Osteocyte (in vitro differentiated cells): Measurements from ENCODE around the gene GALNT17. TPM values are rescaled to one million over a fixed set of nuclear protein-coding genes. Genes with fewer than 3 reads are reported as not detected.

ENCODE experiments used
- DNase-seq: peaks from one replicate; pipeline ENCODE4 v3.0.0; 2021; ENCODE audit warnings: mixed read lengths; ENCODE audit not compliant: unreplicated experiment; ENCODE audit errors: extremely low spot score
- H3K27ac Mint-ChIP-seq: one replicate; pipeline ENCODE4 v1.8.0; 2021; ENCODE audit warnings: mild to moderate bottlenecking, mixed read lengths; ENCODE audit not compliant: unreplicated experiment
- H3K27me3 Mint-ChIP-seq: one replicate; pipeline ENCODE4 v1.8.0; 2021; ENCODE audit warnings: mixed read lengths; ENCODE audit not compliant: unreplicated experiment
- H3K36me3 Mint-ChIP-seq: one replicate; pipeline ENCODE4 v1.8.0; 2021; ENCODE audit warnings: mixed read lengths; ENCODE audit not compliant: unreplicated experiment
- H3K4me1 Mint-ChIP-seq: one replicate; pipeline ENCODE4 v1.8.0; 2021; ENCODE audit warnings: mixed read lengths; ENCODE audit not compliant: unreplicated experiment
- H3K4me3 Mint-ChIP-seq: one replicate; pipeline ENCODE4 v1.8.0; 2021; ENCODE audit warnings: mild to moderate bottlenecking, moderate library complexity, mixed read lengths; ENCODE audit not compliant: unreplicated experiment
- H3K9me3 Mint-ChIP-seq: one replicate; pipeline ENCODE4 v1.8.0; 2021; ENCODE audit warnings: mixed read lengths; ENCODE audit not compliant: unreplicated experiment
- total RNA-seq: library from RNA; stranded (reverse); gene quantifications from 2 replicates; pipeline ENCODE4 v1.2.1, GENCODE V29; 2021
- TF ChIP-seq, protein P1 (sequence below): fragments of 200-600 bp; sonication (generic); IDR thresholded peaks from 2 replicates; pipeline ENCODE4 v1.5.0; 2021; ENCODE audit warnings: antibody characterized with exemption, mild to moderate bottlenecking, moderate library complexity

The GALNT17 gene
- total RNA-seq, 1 donor from 2014 or later: 1.4 TPM

DNA sequence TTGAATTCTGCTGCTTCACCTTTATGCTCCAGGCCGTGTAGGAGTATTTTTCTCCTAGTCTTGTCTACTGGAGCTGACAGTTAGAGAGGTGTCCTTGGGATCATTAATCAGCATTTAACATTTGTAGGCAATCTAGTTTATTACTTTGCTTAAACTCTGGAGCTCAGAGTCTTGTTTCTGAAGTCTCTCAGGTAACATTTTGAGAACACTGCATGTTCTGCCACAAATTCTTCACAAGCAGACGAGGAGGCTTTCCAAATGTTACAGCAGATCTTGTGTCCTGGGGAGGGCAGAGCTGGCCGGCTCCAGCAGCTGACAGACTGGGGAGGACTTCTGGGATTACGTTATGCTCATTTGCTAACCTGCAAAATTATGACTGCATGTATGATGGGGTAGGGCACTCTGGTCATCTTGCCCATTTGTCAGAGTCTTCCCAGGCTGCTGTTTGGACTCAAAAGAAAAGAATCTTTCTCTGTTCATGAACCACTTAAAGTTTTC, 50.5 kb downstream of the GALNT17 start:
- Mint-ChIP-seq H3K27me3 (no peaks in the 10 kb centered on the region), H3K27ac (no peak overlapping the region), H3K4me3 (no peak overlapping the region), H3K9me3 (peaks cover 25% of the 10 kb centered on the region), H3K4me1 (no peaks in the 10 kb centered on the region), H3K36me3 (no peaks in the 10 kb centered on the region)
- TF ChIP-seq, protein P1, sequence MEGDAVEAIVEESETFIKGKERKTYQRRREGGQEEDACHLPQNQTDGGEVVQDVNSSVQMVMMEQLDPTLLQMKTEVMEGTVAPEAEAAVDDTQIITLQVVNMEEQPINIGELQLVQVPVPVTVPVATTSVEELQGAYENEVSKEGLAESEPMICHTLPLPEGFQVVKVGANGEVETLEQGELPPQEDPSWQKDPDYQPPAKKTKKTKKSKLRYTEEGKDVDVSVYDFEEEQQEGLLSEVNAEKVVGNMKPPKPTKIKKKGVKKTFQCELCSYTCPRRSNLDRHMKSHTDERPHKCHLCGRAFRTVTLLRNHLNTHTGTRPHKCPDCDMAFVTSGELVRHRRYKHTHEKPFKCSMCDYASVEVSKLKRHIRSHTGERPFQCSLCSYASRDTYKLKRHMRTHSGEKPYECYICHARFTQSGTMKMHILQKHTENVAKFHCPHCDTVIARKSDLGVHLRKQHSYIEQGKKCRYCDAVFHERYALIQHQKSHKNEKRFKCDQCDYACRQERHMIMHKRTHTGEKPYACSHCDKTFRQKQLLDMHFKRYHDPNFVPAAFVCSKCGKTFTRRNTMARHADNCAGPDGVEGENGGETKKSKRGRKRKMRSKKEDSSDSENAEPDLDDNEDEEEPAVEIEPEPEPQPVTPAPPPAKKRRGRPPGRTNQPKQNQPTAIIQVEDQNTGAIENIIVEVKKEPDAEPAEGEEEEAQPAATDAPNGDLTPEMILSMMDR: no peak
- DNase-seq: no peak

DNA sequence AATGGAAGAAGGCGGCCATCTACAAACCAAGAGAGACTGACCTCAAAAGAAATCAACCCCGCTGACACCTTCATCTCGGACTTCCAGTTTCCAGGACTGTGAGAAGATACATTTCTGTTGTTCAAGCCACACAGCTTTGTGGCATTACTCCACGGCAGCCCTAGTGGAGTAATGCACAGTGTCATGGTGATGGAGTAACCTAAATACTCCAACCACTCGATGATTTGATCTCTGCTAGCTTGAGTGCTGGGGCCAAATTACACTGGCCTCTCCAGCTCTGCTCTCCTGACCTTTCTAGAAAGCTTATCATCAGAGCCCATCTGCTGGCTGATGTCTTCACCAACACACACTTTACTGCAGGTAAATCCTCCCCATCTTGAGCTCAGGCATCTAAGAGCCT, 52.2 kb downstream of the GALNT17 start:
- Mint-ChIP-seq H3K27ac (no peak overlapping the region), H3K4me1 (no peaks in the 10 kb centered on the region), H3K4me3 (no peak overlapping the region), H3K36me3 (no peaks in the 10 kb centered on the region), H3K27me3 (no peaks in the 10 kb centered on the region), H3K9me3 (peaks cover 24% of the 10 kb centered on the region)
- peak; percentile 44 for DNase-seq
- TF ChIP-seq, protein P1: no peak

DNA sequence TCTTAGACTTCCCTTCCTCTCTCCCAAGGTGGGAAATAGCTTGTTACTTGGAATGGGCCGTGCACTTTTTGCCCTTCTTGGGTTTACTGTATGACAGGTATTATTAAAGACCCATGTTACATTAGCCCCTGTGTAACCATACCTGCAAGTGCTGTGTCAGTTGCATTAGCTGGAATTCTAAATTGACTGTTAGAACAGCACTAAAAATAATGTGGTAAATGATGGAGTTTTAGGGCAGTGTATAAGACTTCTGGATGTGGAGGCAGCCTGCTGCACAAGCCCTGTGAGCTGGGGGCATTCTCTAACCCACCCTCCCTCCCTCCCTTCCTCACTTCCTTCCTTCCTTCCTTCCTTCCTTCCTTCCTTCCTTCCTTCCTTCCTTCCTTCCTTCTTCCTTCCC, 52.7 kb downstream of the GALNT17 start:
- Mint-ChIP-seq H3K27ac (no peak overlapping the region), H3K9me3 (peaks cover 24% of the 10 kb centered on the region), H3K36me3 (no peaks in the 10 kb centered on the region), H3K27me3 (no peaks in the 10 kb centered on the region), H3K4me1 (no peaks in the 10 kb centered on the region), H3K4me3 (no peak overlapping the region)
- TF ChIP-seq, protein P1: no peak
- no peak for DNase-seq

GRCh38 chr7:71186535-71187057, 54.7 kb downstream of the GALNT17 start:
- peaks cover 31% of the 10 kb centered on the region for H3K9me3 Mint-ChIP-seq
- H3K36me3 Mint-ChIP-seq: no peaks in the 10 kb centered on the region
- TF ChIP-seq, protein P1: no peak
- H3K4me1 Mint-ChIP-seq: no peaks in the 10 kb centered on the region
- DNase-seq: no peak
- H3K27ac Mint-ChIP-seq: no peak overlapping the region
- H3K27me3 Mint-ChIP-seq: no peaks in the 10 kb centered on the region
- no peak overlapping the region for H3K4me3 Mint-ChIP-seq

DNA sequence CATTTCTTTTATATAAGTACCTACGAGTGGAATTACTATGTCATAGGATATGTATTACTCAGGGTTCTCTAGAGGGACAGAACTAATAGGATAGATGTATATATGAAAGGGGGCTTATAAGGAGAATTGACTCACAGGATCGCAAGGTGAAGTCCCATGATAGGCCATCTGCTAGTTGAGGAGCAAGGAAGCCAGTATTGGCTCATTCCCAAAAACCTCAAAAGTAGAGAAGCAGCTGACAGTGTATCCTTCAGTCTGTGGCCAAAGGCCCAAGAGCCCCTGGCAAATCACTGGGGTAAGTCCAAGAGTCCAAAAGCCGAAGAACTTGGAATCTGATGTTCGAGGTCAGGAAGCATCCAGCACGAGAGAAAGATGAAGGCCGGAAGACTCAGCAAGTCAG, 59.8 kb downstream of the GALNT17 start:
- peak; percentile 11 for DNase-seq
- H3K4me3 Mint-ChIP-seq: no peak overlapping the region
- TF ChIP-seq, protein P1: no peak
- H3K36me3 Mint-ChIP-seq: no peaks in the 10 kb centered on the region
- peaks cover 36% of the 10 kb centered on the region for H3K9me3 Mint-ChIP-seq
- no peak overlapping the region for H3K27ac Mint-ChIP-seq
- H3K4me1 Mint-ChIP-seq: no peaks in the 10 kb centered on the region
- no peaks in the 10 kb centered on the region for H3K27me3 Mint-ChIP-seq
